Astrocyte (in vitro differentiated cells and primary cell): Measurements from ENCODE around the gene BMAL2. TPM values are rescaled to one million over a fixed set of nuclear protein-coding genes. Genes with fewer than 3 reads are reported as not detected.

Experiments
- DNase-seq: peaks from one replicate; pipeline ENCODE4 v3.0.0-alpha.2; 2010; ENCODE audit warnings: low read depth
- FAIRE-seq: peaks from 2 replicates; lab custom pipeline; 2011; peaks lifted over from hg19 to GRCh38; lab: Jason Lieb, UNC
- H2AFZ ChIP-seq: 2 replicates; pipeline ENCODE4 v1.6.0; 2012; ENCODE audit warnings: low read depth, low read length, inconsistent platforms
- H3K27ac ChIP-seq: 2 replicates; pipeline ENCODE4 v1.5.1; 2011; ENCODE audit warnings: low read depth, low read length, inconsistent platforms
- H3K27me3 ChIP-seq: 2 replicates; pipeline ENCODE4 v1.6.0; 2011; ENCODE audit warnings: low read length, inconsistent platforms; ENCODE audit not compliant: insufficient read depth
- H3K36me3 ChIP-seq: 2 replicates; pipeline ENCODE4 v1.5.1; 2011; ENCODE audit warnings: low read length, inconsistent platforms; ENCODE audit not compliant: insufficient read depth
- H3K4me1 ChIP-seq: 2 replicates; pipeline ENCODE4 v1.5.1; 2011; ENCODE audit warnings: low read length, inconsistent platforms; ENCODE audit not compliant: insufficient read depth
- H3K4me2 ChIP-seq: 2 replicates; pipeline ENCODE4 v1.6.0; 2012; ENCODE audit warnings: low read length, inconsistent platforms
- H3K4me3 ChIP-seq: 2 replicates; pipeline ENCODE4 v1.5.1; 2011; ENCODE audit warnings: low read depth, mild to moderate bottlenecking, low read length, inconsistent platforms; ENCODE audit not compliant: insufficient read depth
- H3K79me2 ChIP-seq: 2 replicates; pipeline ENCODE4 v1.6.0; 2012; ENCODE audit warnings: mild to moderate bottlenecking, low read length, inconsistent platforms; ENCODE audit not compliant: insufficient read depth
- H3K9ac ChIP-seq: 2 replicates; pipeline ENCODE4 v1.6.0; 2012; ENCODE audit warnings: mild to moderate bottlenecking, low read length, inconsistent platforms
- H3K9me3 ChIP-seq: 2 replicates; pipeline ENCODE4 v1.5.1; 2012; ENCODE audit warnings: low read depth, mild to moderate bottlenecking, low read length, inconsistent platforms; ENCODE audit not compliant: insufficient read depth
- H4K20me1 ChIP-seq: 2 replicates; pipeline ENCODE4 v1.6.0; 2012; ENCODE audit warnings: low read length, inconsistent platforms; ENCODE audit not compliant: insufficient read depth
- H3K27ac Mint-ChIP-seq: one replicate; pipeline ENCODE4 v1.8.0; 2021; ENCODE audit warnings: mild to moderate bottlenecking, mixed read lengths; ENCODE audit not compliant: unreplicated experiment
- H3K27me3 Mint-ChIP-seq: one replicate; pipeline ENCODE4 v1.8.0; 2021; ENCODE audit warnings: low read depth, mixed read lengths; ENCODE audit not compliant: unreplicated experiment
- H3K36me3 Mint-ChIP-seq: one replicate; pipeline ENCODE4 v1.8.0; 2021; ENCODE audit warnings: low read depth, mixed read lengths; ENCODE audit not compliant: unreplicated experiment
- H3K4me1 Mint-ChIP-seq: one replicate; pipeline ENCODE4 v1.8.0; 2021; ENCODE audit warnings: low read depth, mixed read lengths; ENCODE audit not compliant: unreplicated experiment
- H3K4me3 Mint-ChIP-seq: one replicate; pipeline ENCODE4 v1.8.0; 2021; ENCODE audit warnings: mild to moderate bottlenecking, moderate library complexity, mixed read lengths; ENCODE audit not compliant: unreplicated experiment
- H3K9me3 Mint-ChIP-seq: one replicate; pipeline ENCODE4 v1.8.0; 2021; ENCODE audit warnings: mild to moderate bottlenecking, mixed read lengths; ENCODE audit not compliant: unreplicated experiment
- EZH2 ChIP-seq: IDR thresholded peaks from 2 replicates; pipeline ENCODE4 v1.6.1; 2012; ENCODE audit warnings: mild to moderate bottlenecking, low read length, inconsistent platforms; ENCODE audit not compliant: insufficient read depth
- total RNA-seq: library from RNA; stranded (reverse); gene quantifications from 2 replicates; pipeline ENCODE4 v1.2.1, GENCODE V29; 2021
- TF ChIP-seq, protein P1 (sequence below): IDR thresholded peaks from 2 replicates; pipeline ENCODE4 v1.5.1; 2011; ENCODE audit warnings: low read depth, mild to moderate bottlenecking, inconsistent platforms, low read length, moderate library complexity; ENCODE audit not compliant: insufficient read depth

The BMAL2 gene
- total RNA-seq, 1 donor from 2014 or later: 13.6 TPM

DNA sequence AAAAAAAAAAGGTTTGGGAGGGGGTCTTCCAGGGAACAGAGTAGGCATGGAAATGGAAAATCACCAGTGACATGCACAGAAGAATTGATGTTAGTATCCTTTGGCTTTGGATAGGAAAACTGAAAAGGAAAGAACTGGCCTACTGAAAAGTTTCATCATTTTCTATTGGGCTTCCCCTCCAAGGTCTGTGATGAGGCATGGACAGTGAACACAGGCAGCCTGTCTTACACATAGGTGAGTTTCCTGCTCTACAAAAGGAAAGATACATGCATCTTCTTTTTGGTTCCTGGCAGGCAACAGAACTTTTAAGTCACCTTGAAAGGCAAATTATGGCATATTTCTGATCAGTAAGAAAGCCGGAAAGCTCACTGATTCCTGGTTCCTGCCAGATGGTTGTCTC lies 5.8 kb downstream of the BMAL2 start:
- Histone ChIP-seq H3K9ac (no peak overlapping the region), H3K79me2 (peaks cover 79% of the 10 kb centered on the region), H2AFZ (no peak overlapping the region), H3K4me2 (no peak overlapping the region), H3K4me3 (no peak overlapping the region), H3K4me1 (peaks cover 25% of the 10 kb centered on the region), H3K36me3 (no peaks in the 10 kb centered on the region), H3K27me3 (no peaks in the 10 kb centered on the region), H4K20me1 (peaks cover 13% of the 10 kb centered on the region), H3K27ac (no peak overlapping the region), H3K9me3 (no peaks in the 10 kb centered on the region)
- TF ChIP-seq, protein P1, sequence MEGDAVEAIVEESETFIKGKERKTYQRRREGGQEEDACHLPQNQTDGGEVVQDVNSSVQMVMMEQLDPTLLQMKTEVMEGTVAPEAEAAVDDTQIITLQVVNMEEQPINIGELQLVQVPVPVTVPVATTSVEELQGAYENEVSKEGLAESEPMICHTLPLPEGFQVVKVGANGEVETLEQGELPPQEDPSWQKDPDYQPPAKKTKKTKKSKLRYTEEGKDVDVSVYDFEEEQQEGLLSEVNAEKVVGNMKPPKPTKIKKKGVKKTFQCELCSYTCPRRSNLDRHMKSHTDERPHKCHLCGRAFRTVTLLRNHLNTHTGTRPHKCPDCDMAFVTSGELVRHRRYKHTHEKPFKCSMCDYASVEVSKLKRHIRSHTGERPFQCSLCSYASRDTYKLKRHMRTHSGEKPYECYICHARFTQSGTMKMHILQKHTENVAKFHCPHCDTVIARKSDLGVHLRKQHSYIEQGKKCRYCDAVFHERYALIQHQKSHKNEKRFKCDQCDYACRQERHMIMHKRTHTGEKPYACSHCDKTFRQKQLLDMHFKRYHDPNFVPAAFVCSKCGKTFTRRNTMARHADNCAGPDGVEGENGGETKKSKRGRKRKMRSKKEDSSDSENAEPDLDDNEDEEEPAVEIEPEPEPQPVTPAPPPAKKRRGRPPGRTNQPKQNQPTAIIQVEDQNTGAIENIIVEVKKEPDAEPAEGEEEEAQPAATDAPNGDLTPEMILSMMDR: no peak
- no peak for TF ChIP-seq EZH2
- Mint-ChIP-seq H3K4me3 (no peak overlapping the region), H3K27me3 (no peaks in the 10 kb centered on the region), H3K36me3 (no peaks in the 10 kb centered on the region), H3K27ac (no peak overlapping the region), H3K9me3 (peaks cover 2% of the 10 kb centered on the region), H3K4me1 (peaks cover 27% of the 10 kb centered on the region)
- DNase-seq: no peak
- FAIRE-seq: no peak

- peak overlapping the region; percentile 34 for H3K4me2 ChIP-seq
- H3K4me3 ChIP-seq: no peak overlapping the region
- no peak overlapping the region for H3K27ac ChIP-seq
- TF ChIP-seq EZH2: no peak
- TF ChIP-seq, protein P1: no peak
- no peaks in the 10 kb centered on the region for H3K27me3 ChIP-seq
- Mint-ChIP-seq H3K27ac (peak overlapping the region; percentile 29), H3K27me3 (no peaks in the 10 kb centered on the region), H3K4me1 (peaks cover 38% of the 10 kb centered on the region), H3K4me3 (no peak overlapping the region), H3K9me3 (no peaks in the 10 kb centered on the region), H3K36me3 (no peaks in the 10 kb centered on the region)
- H3K9me3 ChIP-seq: no peaks in the 10 kb centered on the region
- H2AFZ ChIP-seq: no peak overlapping the region
- peaks cover 35% of the 10 kb centered on the region for H3K4me1 ChIP-seq
- H3K79me2 ChIP-seq: peaks cover 75% of the 10 kb centered on the region
- no peak for DNase-seq
- H3K36me3 ChIP-seq: no peaks in the 10 kb centered on the region
- FAIRE-seq: no peak
- H4K20me1 ChIP-seq: peaks cover 3% of the 10 kb centered on the region
- H3K9ac ChIP-seq: no peak overlapping the region
Observed at GRCh38 chr12:27340971-27341370, 8.3 kb downstream of the BMAL2 start.

DNA sequence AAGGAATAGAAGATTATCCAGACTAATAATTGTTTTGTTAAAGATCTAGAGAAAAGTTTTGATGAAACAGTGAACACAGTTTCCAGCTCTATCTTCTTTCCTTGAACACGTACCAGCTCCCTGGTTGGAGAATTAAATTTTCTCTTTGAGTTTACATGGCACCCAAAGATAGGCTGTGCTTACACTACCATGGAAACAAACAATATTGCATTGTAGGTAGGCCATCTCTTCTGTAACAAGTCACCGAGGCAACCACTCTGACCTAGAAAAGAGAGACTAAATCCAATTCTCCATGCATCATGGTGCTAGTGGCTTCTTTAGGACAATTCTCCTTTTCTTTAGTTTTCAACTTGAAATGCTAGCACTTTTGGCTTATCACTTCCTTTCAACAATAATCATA lies 9.9 kb downstream of the BMAL2 start:
- Histone ChIP-seq H3K4me2 (peak overlapping the region; percentile 68), H3K9ac (peak overlapping the region; percentile 61)

More for the DNA sequence above, 9.9 kb downstream of the BMAL2 start:
- no peaks in the 10 kb centered on the region for H4K20me1 ChIP-seq
- DNase-seq (no peak), FAIRE-seq (peak; percentile 5)
- Mint-ChIP-seq H3K27me3 (no peaks in the 10 kb centered on the region), H3K9me3 (no peaks in the 10 kb centered on the region), H3K4me3 (no peak overlapping the region), H3K36me3 (no peaks in the 10 kb centered on the region), H3K4me1 (peaks cover 36% of the 10 kb centered on the region), H3K27ac (peak overlapping the region; percentile 97)
- H3K27me3 ChIP-seq: no peaks in the 10 kb centered on the region
- peak overlapping the region; percentile 79 for H3K27ac ChIP-seq
- TF ChIP-seq, protein P1: no peak
- no peak for TF ChIP-seq EZH2
- peak overlapping the region; percentile 8 for H3K4me3 ChIP-seq
- peaks cover 35% of the 10 kb centered on the region for H3K4me1 ChIP-seq
- H3K36me3 ChIP-seq: no peaks in the 10 kb centered on the region
- H3K79me2 ChIP-seq: peaks cover 79% of the 10 kb centered on the region
- H2AFZ ChIP-seq: no peak overlapping the region
- no peaks in the 10 kb centered on the region for H3K9me3 ChIP-seq
